Heart left ventricle (tissue), 16 donors: ENCODE results near the gene GRIN1. TPM values are rescaled to one million over a fixed set of nuclear protein-coding genes. Genes with fewer than 3 reads are reported as not detected.

ENCODE experiments used
- ATAC-seq, 4 donors: fragments of 200-7000 bp; cut with Tn5 transposase; one replicate each; pipeline ENCODE4 v1.9.1; 2020 to 2022; ENCODE audit warnings: moderate library complexity in 4 of 4, mild to moderate bottlenecking in 3 of 4, moderate number of reproducible peaks in 1 of 4
- DNase-seq, 5 donors: peaks; one replicate each; pipeline ENCODE4 v3.0.0-alpha.2; 2020
- H3K27ac ChIP-seq, 12 donors: fragments of 200-600 bp; sonication (generic) in 4 of 12; one replicate each; pipeline versions ENCODE4 v1.5.0 to v1.8.0; 2016 to 2022; ENCODE audit warnings: mild to moderate bottlenecking in 2 of 12
- H3K27me3 ChIP-seq, 9 donors: fragments of 200-600 bp; sonication (generic) in 2 of 9; one replicate each; pipeline versions ENCODE4 v1.5.1 to v1.8.0; 2016 to 2022; ENCODE audit warnings: mild to moderate bottlenecking in 3 of 9
- H3K36me3 ChIP-seq, 9 donors: fragments of 200-600 bp; sonication (generic) in 2 of 9; one replicate each; pipeline versions ENCODE4 v1.5.0 to v1.8.0; 2018 to 2022; ENCODE audit warnings: mild to moderate bottlenecking in 2 of 9
- H3K4me1 ChIP-seq, 12 donors: fragments of 200-600 bp; sonication (generic) in 4 of 12; one replicate each; pipeline versions ENCODE4 v1.5.0 to v1.8.0; 2016 to 2022; ENCODE audit warnings: mild to moderate bottlenecking in 3 of 12
- H3K4me3 ChIP-seq, 12 donors: fragments of 200-600 bp; sonication (generic) in 4 of 12; one replicate each; pipeline versions ENCODE4 v1.5.0 to v1.8.0; 2017 to 2022; ENCODE audit warnings: mild to moderate bottlenecking in 9 of 12, moderate library complexity in 4 of 12
- H3K9me3 ChIP-seq, 12 donors: fragments of 200-600 bp; sonication (generic) in 4 of 12; one replicate each; pipeline versions ENCODE4 v1.5.0 to v1.8.0; 2016 to 2022; ENCODE audit warnings: mild to moderate bottlenecking in 1 of 12
- POLR2A ChIP-seq, 2 donors: fragments of 450-650 bp; IDR thresholded peaks; one replicate each; pipeline ENCODE4 v1.6.1; 2017; ENCODE audit warnings: antibody characterized with exemption in 2 of 2, mild to moderate bottlenecking in 2 of 2, moderate library complexity in 2 of 2
- WGBS, 4 donors: extraction: QIAGEN DNeasy Blood & Tissue Kit in 2 of 4; methylation state at CpG; one replicate each; pipeline versions ENCODE4 v1.1.5 to v1.1.7; 2013 to 2018; 5-methylcytosine and 5-hydroxymethylcytosine counted together
- intact Hi-C, 10 donors: fragments of 100-400 bp; cut with DNase I; formaldehyde crosslinking; loops; one replicate each; pipeline versions ENCODE4 v1.11.1 to v1.14.2; 2022
- polyA plus RNA-seq, 2 donors: library from polyadenylated mRNA; stranded (reverse); fragments of 200-250 nt; gene quantifications; one replicate each; pipeline ENCODE4 v1.2.3, GENCODE V29; 2013
- total RNA-seq, 9 donors: library from RNA; depleted of rRNA in 2 of 9; stranded (reverse); fragments of >200 nt in 2 of 9; fragmentation: NEBNext Ultra II Directional in 3 of 9; extraction: Animal tissue kit (Norgen Biotek cat#: 25700) in 3 of 9; gene quantifications; one replicate each; pipeline versions ENCODE4 v1.1.0 to v1.2.4, GENCODE V29; 2016 to 2023
- TF ChIP-seq, protein P1 (sequence below), 12 donors: fragments of 200-600 bp; sonication (generic) in 4 of 12; IDR thresholded peaks; one replicate each; pipeline versions ENCODE4 v1.5.0 to v1.8.0; 2018 to 2022; ENCODE audit warnings: antibody characterized with exemption in 12 of 12, mild to moderate bottlenecking in 5 of 12
- donor health status: ischemic (EF 13 %, LVEDD 7.1; RV severe dilation, severe dysfunction).
- donor health status: healthy with polysubstance abuse.
- donor health status: DM: no; HTN: yes; CAD: no.
- donor health status: DM: no; HTN: no; CAD: no.
- donor health status: ischemic (EF 25% LVEDD 6.9; RV normal size, moderate dysfunction).
- donor health status: ischemic (EF 25% LVEDD 5.7; RV mildly dilated, moderate dysfunction).
- donor health status: healthy.
- donor health status: DM: yes; HTN: yes; CAD: no.
- donor health status: ischemic (EF 35%, LVEDD 5.7; RV mildly dilated, moderate dysfunction).
- donor health status: nonischemic (EF 11% LVEDD 7.7; RV severe dilation, severe dysfunction).
- donor health status: DM: yes; HTN: yes; CAD: no.
- donor health status: PGD.
- donor health status: ischemic (EF 29% LVEDD 5.4; RV normal size, mild dysfunction).
- donor health status: nonischemic (EF 23%, LVEDD 6.1; RV moderate dilation, normal function).

Gene GRIN1
- total and polyA plus RNA-seq, 11 donors = 0.10 TPM; not detected in 10

DNA sequence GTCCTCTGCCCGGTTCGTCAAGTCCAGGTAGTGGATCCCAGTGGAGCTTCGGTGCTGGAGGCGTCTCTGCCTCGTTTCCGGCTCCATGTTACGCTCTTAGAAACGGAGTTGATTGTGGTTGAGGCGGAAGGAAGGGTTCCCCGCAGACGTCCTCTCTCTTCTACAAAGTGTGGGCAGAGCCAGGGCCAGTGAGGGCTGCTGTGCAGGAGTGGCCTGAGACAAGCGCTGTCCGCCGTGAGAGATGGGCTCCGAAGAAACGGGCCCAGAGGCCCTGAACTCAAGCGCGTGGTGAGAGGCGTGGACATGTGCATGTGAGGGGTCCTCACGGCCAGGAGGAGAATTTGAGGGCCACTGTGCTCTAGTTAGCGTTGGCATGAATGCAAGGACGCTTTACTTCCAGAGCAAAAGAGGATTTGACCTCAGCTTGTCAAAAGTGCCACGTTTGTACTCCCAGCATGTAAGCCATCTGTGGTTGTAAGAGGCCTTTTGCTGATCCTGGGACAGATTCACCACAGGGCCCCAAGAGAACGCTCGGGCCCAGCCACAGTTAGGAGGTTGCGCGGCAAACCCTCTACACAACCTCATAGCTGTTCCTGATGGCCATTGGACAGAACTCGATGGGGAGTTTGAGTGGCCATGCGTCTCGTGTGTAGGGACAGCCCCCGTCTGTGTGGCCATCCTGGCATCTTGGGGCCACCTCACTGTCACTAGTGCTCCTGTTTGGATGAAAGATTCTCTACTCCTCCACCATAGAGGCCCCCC lies 42.0 kb upstream of the GRIN1 start:
- Histone ChIP-seq H3K27me3 (no peaks in the 10 kb centered on the region), H3K4me3 (peak overlapping the region in 1 of 12 donors; percentile 33), H3K4me1 (no peaks in the 10 kb centered on the region), H3K9me3 (no peaks in the 10 kb centered on the region), H3K27ac (no peak overlapping the region), H3K36me3 (peaks cover 0 to 94% (median 80%) of the 10 kb centered on the region in 9 donors)
- TF ChIP-seq POLR2A (IDR thresholded peaks at IDR 0.05) = no peak
- TF ChIP-seq, protein P1, sequence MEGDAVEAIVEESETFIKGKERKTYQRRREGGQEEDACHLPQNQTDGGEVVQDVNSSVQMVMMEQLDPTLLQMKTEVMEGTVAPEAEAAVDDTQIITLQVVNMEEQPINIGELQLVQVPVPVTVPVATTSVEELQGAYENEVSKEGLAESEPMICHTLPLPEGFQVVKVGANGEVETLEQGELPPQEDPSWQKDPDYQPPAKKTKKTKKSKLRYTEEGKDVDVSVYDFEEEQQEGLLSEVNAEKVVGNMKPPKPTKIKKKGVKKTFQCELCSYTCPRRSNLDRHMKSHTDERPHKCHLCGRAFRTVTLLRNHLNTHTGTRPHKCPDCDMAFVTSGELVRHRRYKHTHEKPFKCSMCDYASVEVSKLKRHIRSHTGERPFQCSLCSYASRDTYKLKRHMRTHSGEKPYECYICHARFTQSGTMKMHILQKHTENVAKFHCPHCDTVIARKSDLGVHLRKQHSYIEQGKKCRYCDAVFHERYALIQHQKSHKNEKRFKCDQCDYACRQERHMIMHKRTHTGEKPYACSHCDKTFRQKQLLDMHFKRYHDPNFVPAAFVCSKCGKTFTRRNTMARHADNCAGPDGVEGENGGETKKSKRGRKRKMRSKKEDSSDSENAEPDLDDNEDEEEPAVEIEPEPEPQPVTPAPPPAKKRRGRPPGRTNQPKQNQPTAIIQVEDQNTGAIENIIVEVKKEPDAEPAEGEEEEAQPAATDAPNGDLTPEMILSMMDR (IDR thresholded peaks at IDR 0.05) = no peak
- intact Hi-C loops = no loop called here
- ATAC-seq = peak in 1 of 4 donors; percentile 9
- no peak for DNase-seq
- WGBS, 4 donors = 92 to 95% (median 95%) methylated on average over 24 to 31 of the region's 31 CpGs

DNA sequence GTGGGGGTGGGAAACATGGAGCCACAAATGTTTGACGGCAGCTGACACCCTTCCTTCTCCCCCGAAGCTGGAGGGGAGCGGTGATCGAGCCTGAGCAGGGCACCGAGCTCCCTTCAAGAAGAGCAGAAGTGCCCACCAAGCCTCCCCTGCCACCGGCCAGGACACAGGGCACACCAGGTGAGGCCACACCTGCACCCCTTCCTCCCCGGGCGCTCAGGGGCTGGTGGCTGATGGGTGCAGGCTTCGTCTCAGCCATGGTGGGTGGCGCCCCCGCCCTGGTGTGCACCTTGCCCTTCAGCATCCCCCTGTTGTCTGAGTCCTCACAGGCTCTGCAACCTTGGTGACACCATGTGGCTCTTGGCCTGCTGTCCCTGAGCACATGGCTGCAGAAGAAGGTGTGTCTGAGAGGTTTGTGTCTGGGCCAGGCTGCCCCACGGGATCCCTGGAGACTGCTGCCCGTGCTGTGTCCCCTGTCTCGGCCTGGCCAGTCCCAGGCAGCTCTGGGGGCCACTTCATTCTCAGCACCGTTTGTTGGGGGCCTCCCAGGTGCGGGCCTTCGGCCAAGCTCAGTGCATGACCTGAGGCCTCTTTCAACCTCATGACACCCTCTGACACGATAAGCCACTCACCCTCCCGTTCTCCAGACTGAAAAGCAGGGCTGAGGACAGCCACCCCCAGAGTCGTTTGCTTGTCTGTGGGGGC lies 41.0 kb upstream of the GRIN1 start:
- H3K27ac ChIP-seq = no peak overlapping the region
- intact Hi-C loops = no loop called here
- H3K36me3 ChIP-seq = peaks cover 0 to 90% (median 71%) of the 10 kb centered on the region in 9 donors
- TF ChIP-seq, protein P1 (IDR thresholded peaks at IDR 0.05) = no peak
- no peak for TF ChIP-seq POLR2A (IDR thresholded peaks at IDR 0.05)
- H3K4me1 ChIP-seq = no peaks in the 10 kb centered on the region
- ATAC-seq (peak in 2 of 4 donors; percentile 7 to 9), DNase-seq (no peak)
- WGBS, 4 donors = 85 to 90% (median 87%) methylated on average over 15 to 20 of the region's 20 CpGs
- no peak overlapping the region for H3K4me3 ChIP-seq
- H3K9me3 ChIP-seq = no peaks in the 10 kb centered on the region
- H3K27me3 ChIP-seq = no peaks in the 10 kb centered on the region

DNA sequence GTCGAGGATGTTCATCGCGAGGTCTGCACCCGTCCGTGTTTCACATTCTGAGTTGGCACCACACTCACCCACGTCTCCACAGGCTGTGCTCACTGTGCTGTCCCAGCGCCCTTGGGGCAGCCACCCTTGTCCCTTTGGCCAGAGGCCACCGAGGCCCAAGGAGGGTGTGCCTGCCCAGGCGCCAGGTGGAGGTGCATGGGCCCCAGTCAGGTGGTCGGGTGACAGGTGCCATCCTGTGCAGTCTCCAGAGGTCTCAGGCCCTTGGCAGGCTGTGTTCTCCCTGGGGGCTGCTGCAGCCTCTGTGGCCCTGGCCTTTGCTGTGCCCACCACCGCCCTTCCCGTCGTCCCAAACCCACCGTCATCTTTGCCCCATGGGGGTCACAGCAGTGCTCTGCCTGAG lies 39.7 kb upstream of the GRIN1 start:
- H3K4me3 ChIP-seq = no peak overlapping the region
- no peak overlapping the region for H3K27ac ChIP-seq
- WGBS, 4 donors = 88 to 95% (median 93%) methylated on average over 13 to 14 of the region's 14 CpGs
- ATAC-seq (peak in 3 of 4 donors; percentile 12 to 19 (median 16)), DNase-seq (no peak)
- H3K27me3 ChIP-seq = no peaks in the 10 kb centered on the region
- H3K36me3 ChIP-seq = peaks cover 0 to 90% (median 77%) of the 10 kb centered on the region in 9 donors
- intact Hi-C loops = no loop called here
- no peaks in the 10 kb centered on the region for H3K9me3 ChIP-seq
- no peaks in the 10 kb centered on the region for H3K4me1 ChIP-seq
- TF ChIP-seq, protein P1 (IDR thresholded peaks at IDR 0.05) = no peak
- no peak for TF ChIP-seq POLR2A (IDR thresholded peaks at IDR 0.05)
